DND-41 (cell line): ENCODE measurements around the gene DNAH7.

ENCODE experiments used
- ATAC-seq: fragments of 200-7000 bp; cut with Tn5 transposase; 3 replicates; pipeline ENCODE4 v1.9.1; 2021; ENCODE audit warnings: low read depth; ENCODE audit not compliant: insufficient read depth
- DNase-seq: peaks from one replicate; pipeline ENCODE4 v3.0.0-alpha.2; 2020
- H2AFZ ChIP-seq: 2 replicates; pipeline ENCODE4 v1.6.0; 2012; ENCODE audit warnings: low read depth, low read length
- H3K27ac ChIP-seq: 2 replicates; pipeline ENCODE4 v1.5.1; 2012; ENCODE audit warnings: low read length, inconsistent platforms
- H3K27me3 ChIP-seq: fragments of 200-600 bp; sonication (generic); 2 replicates; pipeline ENCODE4 v1.6.0; 2012; ENCODE audit warnings: low read length, mild to moderate bottlenecking, inconsistent platforms; ENCODE audit not compliant: insufficient read depth, poor library complexity
- H3K36me3 ChIP-seq: 2 replicates; pipeline ENCODE4 v1.5.1; 2012; ENCODE audit warnings: low read length, inconsistent platforms; ENCODE audit not compliant: insufficient read depth
- H3K4me1 ChIP-seq: 2 replicates; pipeline ENCODE4 v1.5.1; 2012; ENCODE audit warnings: mild to moderate bottlenecking, low read length; ENCODE audit not compliant: insufficient read depth
- H3K4me2 ChIP-seq: 2 replicates; pipeline ENCODE4 v1.6.0; 2012; ENCODE audit warnings: mild to moderate bottlenecking, moderate library complexity, low read length, inconsistent platforms; ENCODE audit not compliant: insufficient read depth
- H3K4me3 ChIP-seq, 2 experiments: fragments of 200-600 bp in 1 of 2; shearing (Covaris generic) in 1 of 2; 2 replicates each; pipeline ENCODE4 v1.5.1; 2012 to 2016; ENCODE audit warnings: inconsistent platforms in 2 of 2, low read length in 2 of 2, mild to moderate bottlenecking in 2 of 2, low read depth in 1 of 2, moderate library complexity in 1 of 2
- H3K79me2 ChIP-seq: 2 replicates; pipeline ENCODE4 v1.6.0; 2012; ENCODE audit warnings: low read length, inconsistent platforms; ENCODE audit not compliant: insufficient read depth
- H3K9ac ChIP-seq: 2 replicates; pipeline ENCODE4 v1.6.0; 2012; ENCODE audit warnings: low read depth, mild to moderate bottlenecking, inconsistent platforms, low read length, moderate library complexity
- H3K9me3 ChIP-seq: 2 replicates; pipeline ENCODE4 v1.5.1; 2012; ENCODE audit warnings: low read length, moderate library complexity, mild to moderate bottlenecking, inconsistent platforms; ENCODE audit not compliant: insufficient read depth, severe bottlenecking
- H4K20me1 ChIP-seq: 2 replicates; pipeline ENCODE4 v1.6.0; 2012; ENCODE audit warnings: low read length; ENCODE audit not compliant: insufficient read depth
- EZH2 ChIP-seq: IDR thresholded peaks from 3 replicates; pipeline ENCODE4 v1.6.1; 2012; ENCODE audit warnings: borderline replicate concordance, low read depth, mild to moderate bottlenecking, moderate library complexity, low read length, inconsistent platforms; ENCODE audit not compliant: severe bottlenecking
- TF ChIP-seq, protein P1 (sequence below): IDR thresholded peaks from 2 replicates; pipeline ENCODE4 v1.5.1; 2012; ENCODE audit warnings: borderline replicate concordance, low read length, moderate library complexity, mild to moderate bottlenecking; ENCODE audit not compliant: poor library complexity, severe bottlenecking; ENCODE audit errors: extremely low read depth

The DNAH7 gene

DNA sequence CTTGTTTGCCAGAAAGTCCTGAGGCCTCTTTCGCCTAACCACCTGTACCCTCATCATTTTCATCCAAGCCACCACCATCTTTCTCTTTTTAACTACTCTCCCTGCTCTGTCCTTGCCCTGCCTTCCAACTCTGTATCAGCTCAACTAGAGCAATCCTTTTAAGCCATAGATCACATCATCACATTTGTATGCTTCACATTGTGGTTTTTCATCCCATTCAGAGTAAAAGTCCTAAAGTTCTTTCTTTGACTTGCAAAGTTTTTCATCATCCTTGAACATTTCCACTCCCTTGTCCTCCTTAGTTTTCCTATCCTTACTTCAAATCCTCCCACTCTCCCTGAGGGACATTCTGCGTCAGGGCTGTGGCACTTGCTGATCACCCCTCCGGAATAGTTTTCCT is 337.7 kb downstream of the DNAH7 start:
- no peak for DNase-seq
- no peaks in the 10 kb centered on the region for H4K20me1 ChIP-seq
- no peak overlapping the region for H3K27ac ChIP-seq
- no peak overlapping the region for H3K9ac ChIP-seq
- H2AFZ ChIP-seq: no peak overlapping the region
- no peaks in the 10 kb centered on the region for H3K79me2 ChIP-seq
- no peak overlapping the region for H3K4me3 ChIP-seq
- no peak for TF ChIP-seq EZH2
- TF ChIP-seq, protein P1, sequence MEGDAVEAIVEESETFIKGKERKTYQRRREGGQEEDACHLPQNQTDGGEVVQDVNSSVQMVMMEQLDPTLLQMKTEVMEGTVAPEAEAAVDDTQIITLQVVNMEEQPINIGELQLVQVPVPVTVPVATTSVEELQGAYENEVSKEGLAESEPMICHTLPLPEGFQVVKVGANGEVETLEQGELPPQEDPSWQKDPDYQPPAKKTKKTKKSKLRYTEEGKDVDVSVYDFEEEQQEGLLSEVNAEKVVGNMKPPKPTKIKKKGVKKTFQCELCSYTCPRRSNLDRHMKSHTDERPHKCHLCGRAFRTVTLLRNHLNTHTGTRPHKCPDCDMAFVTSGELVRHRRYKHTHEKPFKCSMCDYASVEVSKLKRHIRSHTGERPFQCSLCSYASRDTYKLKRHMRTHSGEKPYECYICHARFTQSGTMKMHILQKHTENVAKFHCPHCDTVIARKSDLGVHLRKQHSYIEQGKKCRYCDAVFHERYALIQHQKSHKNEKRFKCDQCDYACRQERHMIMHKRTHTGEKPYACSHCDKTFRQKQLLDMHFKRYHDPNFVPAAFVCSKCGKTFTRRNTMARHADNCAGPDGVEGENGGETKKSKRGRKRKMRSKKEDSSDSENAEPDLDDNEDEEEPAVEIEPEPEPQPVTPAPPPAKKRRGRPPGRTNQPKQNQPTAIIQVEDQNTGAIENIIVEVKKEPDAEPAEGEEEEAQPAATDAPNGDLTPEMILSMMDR: no peak
- H3K4me2 ChIP-seq: no peak overlapping the region
- H3K36me3 ChIP-seq: peaks cover 82% of the 10 kb centered on the region
- H3K27me3 ChIP-seq: no peaks in the 10 kb centered on the region
- no peak for ATAC-seq
- H3K9me3 ChIP-seq: no peaks in the 10 kb centered on the region
- H3K4me1 ChIP-seq: peaks cover 13% of the 10 kb centered on the region; the same call in 1 of the 2 replicates

DNA sequence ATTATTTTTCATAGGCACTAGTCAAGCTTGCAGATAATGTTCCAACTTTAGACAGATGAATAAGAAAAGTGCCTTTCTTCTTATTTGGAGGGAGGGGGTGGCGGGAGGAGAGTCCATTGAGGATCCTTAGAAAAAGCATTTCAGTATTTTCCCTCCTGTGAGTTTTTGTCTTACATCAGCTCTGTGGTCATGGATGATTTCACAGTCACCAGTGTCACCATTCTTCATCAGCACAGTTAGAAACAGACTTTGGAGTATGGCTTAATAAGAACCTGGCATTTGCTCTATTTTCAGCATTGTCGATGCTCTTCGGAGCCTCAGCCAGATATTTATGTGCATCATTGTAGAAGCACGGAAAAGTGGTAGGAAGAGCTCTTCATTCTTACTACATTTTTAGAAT is 341.5 kb downstream of the DNAH7 start:
- DNase-seq: no peak
- Histone ChIP-seq H3K4me2 (no peak overlapping the region), H3K9me3 (no peaks in the 10 kb centered on the region), H3K27me3 (no peaks in the 10 kb centered on the region), H4K20me1 (no peaks in the 10 kb centered on the region), H3K79me2 (no peaks in the 10 kb centered on the region), H3K27ac (no peak overlapping the region), H3K36me3 (peaks cover 74% of the 10 kb centered on the region), H2AFZ (no peak overlapping the region), H3K9ac (no peak overlapping the region), H3K4me3 (no peak overlapping the region), H3K4me1 (peaks cover 13% of the 10 kb centered on the region; the same call in 1 of the 2 replicates)
- no peak for TF ChIP-seq EZH2
- TF ChIP-seq, protein P1: no peak
- ATAC-seq: no peak

DNA sequence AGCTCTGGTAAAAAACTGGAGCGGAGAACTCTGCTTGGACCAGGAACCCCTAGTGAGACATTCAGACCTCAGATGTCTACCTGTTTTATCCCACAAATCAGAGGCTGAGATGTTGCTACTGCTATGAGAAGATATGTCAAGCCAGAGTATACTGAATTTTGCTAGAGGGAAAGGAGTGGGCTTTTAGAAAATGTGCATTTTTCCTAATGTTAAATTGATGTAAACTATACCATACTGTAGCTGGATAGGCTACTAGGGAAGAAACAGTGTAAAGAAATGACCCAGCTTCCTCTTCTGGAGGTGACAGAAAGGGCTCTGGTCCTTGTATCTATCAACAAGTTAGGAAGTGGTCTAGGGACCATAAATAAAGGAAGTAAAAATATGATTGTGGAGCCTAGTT is 346.6 kb downstream of the DNAH7 start:
- ATAC-seq (no peak), DNase-seq (no peak)
- peaks cover 68% of the 10 kb centered on the region for H3K36me3 ChIP-seq
- H3K27me3 ChIP-seq: no peaks in the 10 kb centered on the region
- no peak overlapping the region for H3K27ac ChIP-seq
- no peak overlapping the region for H3K4me2 ChIP-seq
- H3K79me2 ChIP-seq: no peaks in the 10 kb centered on the region
- no peak overlapping the region for H2AFZ ChIP-seq
- H4K20me1 ChIP-seq: no peaks in the 10 kb centered on the region
- no peak overlapping the region for H3K4me3 ChIP-seq
- no peak overlapping the region for H3K9ac ChIP-seq
- no peaks in the 10 kb centered on the region for H3K4me1 ChIP-seq
- no peak for TF ChIP-seq EZH2
- TF ChIP-seq, protein P1: no peak
- no peaks in the 10 kb centered on the region for H3K9me3 ChIP-seq

DNA sequence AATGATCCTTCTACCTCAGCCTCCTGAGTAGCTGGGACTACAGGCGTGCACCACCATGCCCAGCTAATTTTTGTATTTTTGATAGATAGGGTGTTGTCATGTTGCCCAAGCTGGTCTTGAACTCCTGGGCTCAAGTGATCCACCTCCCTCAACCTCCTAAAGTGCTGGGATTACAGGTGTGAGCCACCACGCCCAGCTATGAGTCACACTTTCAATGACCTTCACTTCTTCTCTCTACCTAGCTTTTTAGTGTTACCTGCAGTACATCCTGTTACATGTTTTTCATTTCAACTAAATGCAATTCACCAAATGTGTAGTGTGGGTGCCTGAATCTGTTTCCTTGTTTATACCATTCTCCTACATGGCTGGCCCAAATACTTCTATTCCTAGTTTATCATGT is 347.6 kb downstream of the DNAH7 start:
- no peaks in the 10 kb centered on the region for H3K79me2 ChIP-seq
- no peak overlapping the region for H3K9ac ChIP-seq
- H3K4me3 ChIP-seq: no peak overlapping the region
- no peak overlapping the region for H3K4me2 ChIP-seq
- H4K20me1 ChIP-seq: no peaks in the 10 kb centered on the region
- TF ChIP-seq EZH2: no peak
- TF ChIP-seq, protein P1: no peak
- H2AFZ ChIP-seq: no peak overlapping the region
- ATAC-seq (no peak), DNase-seq (no peak)
- no peaks in the 10 kb centered on the region for H3K9me3 ChIP-seq
- no peaks in the 10 kb centered on the region for H3K27me3 ChIP-seq
- H3K36me3 ChIP-seq: peaks cover 75% of the 10 kb centered on the region
- no peak overlapping the region for H3K27ac ChIP-seq
- H3K4me1 ChIP-seq: no peaks in the 10 kb centered on the region
